K562 treated with DMSO at 1 percent for 48 hours (cell line): ENCODE results near the gene ABR. TPM values are rescaled to one million over a fixed set of nuclear protein-coding genes. Genes with fewer than 3 reads are reported as not detected.

Experiments used
- total RNA-seq: library from RNA; unstranded; fragments of 300-600 nt; gene quantifications from 2 replicates; pipeline ENCODE4 v1.2.3, GENCODE V29; 2022; ENCODE audit warnings: low replicate concordance; ENCODE audit errors: extremely low read depth

Gene ABR
- total RNA-seq, result not detected in 2 replicates

GRCh38 chr17:1179818-1180742 lies at the start of gene ABR:
Gene ABR, minus strand, starts transcription at chr17:1179981. Its CDS starts 254 bp downstream, at chr17:1179727.

GRCh38 chr17:996554-997344 lies 183.0 kb downstream of the ABR start, which contains the start of gene TIMM22:
Gene TIMM22, plus strand, starts transcription at chr17:997129. Its CDS starts 14 bp downstream, at chr17:997143.

GRCh38 chr17:979539-980405 lies 200.0 kb downstream of the ABR start, which contains the start of gene NXN:
Gene NXN, minus strand, starts transcription at chr17:979776.

Other genes with a start within 250 kb of the ABR start
- gene NXN, start 200.2 kb downstream of the ABR start, total RNA-seq, result not detected in 2 replicates
- not detected in 2 replicates for gene TIMM22, start 182.9 kb downstream of the ABR start, total RNA-seq
- gene BHLHA9, start 90.5 kb upstream of the ABR start, total RNA-seq, result not detected in 2 replicates
- gene TRARG1, start 99.7 kb upstream of the ABR start, total RNA-seq, result not detected in 2 replicates
- 579 TPM in 1 of 2 replicates, not detected in the other for gene YWHAE, start 220.2 kb upstream of the ABR start, total RNA-seq